Uterus (tissue), 2 donors: ENCODE data around the gene C8A.

Source experiments
- CTCF ChIP-seq, 4 experiments: fragments of 200-600 bp in 2 of 4; fragments of 450-650 bp in 2 of 4; sonication (generic) in 2 of 4; IDR thresholded peaks; one replicate each; pipeline ENCODE4 v1.5.1; 2016 to 2019; ENCODE audit warnings: antibody characterized with exemption in 4 of 4, mild to moderate bottlenecking in 2 of 4, moderate library complexity in 1 of 4
- POLR2A ChIP-seq, 2 donors: fragments of 450-650 bp; IDR thresholded peaks; one replicate each; pipeline ENCODE4 v1.6.1; 2016; ENCODE audit warnings: antibody characterized with exemption in 2 of 2, mild to moderate bottlenecking in 1 of 2, moderate library complexity in 1 of 2

DNA sequence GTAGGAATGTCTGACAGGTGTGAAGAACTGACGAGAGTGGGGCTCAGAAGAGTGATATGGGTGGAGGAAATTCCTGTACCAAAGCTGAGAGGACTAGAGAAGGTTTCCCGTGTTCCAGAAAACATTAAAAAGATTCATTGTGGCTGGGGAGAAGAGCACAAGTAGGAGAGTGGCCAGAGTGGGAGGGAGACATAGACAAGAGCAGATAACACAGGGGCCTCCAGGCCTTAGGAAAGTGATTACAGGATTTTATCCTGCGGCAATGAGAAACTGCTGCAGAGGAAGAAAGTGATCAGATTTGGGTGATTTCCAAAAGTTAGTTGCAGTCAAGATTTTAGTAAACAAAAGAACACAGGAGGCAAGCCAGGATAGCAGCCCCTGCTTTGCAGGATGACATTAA, 103.3 kb downstream of the C8A start:
- no peak for TF ChIP-seq CTCF (IDR thresholded peaks at IDR 0.05)
- no peak for TF ChIP-seq POLR2A (IDR thresholded peaks at IDR 0.05)
